ENCODE results near the gene EZR.

- no peak for TF ChIP-seq CTCF (IDR thresholded peaks at IDR 0.05)
- TF ChIP-seq POLR2A (IDR thresholded peaks at IDR 0.05): no peak
- no peak for TF ChIP-seq EP300 (IDR thresholded peaks at IDR 0.05)
These were observed 3.3 kb downstream of the EZR start for GRCh38 chr6:158815907-158816306.
